Stimulated activated naive CD4-positive, alpha-beta T cell (primary cell): ENCODE data around the gene ALDH1A3.

ENCODE experiments used
- DNase-seq, 6 experiments: peaks; one replicate each; lab custom pipeline; 2025; lab: John Stamatoyannopoulos, UW

ALDH1A3 gene

GRCh38 chr15:100881573-100882336 is 2.1 kb downstream of the ALDH1A3 start:
- DNase-seq, result no peak

GRCh38 chr15:100885116-100885515 is 5.5 kb downstream of the ALDH1A3 start:
- no peak for DNase-seq

- no peak for DNase-seq
These were observed 6.2 kb downstream of the ALDH1A3 start for GRCh38 chr15:100885811-100886210.

GRCh38 chr15:100887211-100887913 is 7.7 kb downstream of the ALDH1A3 start:
- no peak for DNase-seq

GRCh38 chr15:100889385-100890050 is 9.9 kb downstream of the ALDH1A3 start:
- DNase-seq, result no peak

GRCh38 chr15:100890051-100890720 is 10.6 kb downstream of the ALDH1A3 start:
- DNase-seq, result no peak

- no peak for DNase-seq
These were observed 11.2 kb downstream of the ALDH1A3 start for GRCh38 chr15:100890850-100891249.

GRCh38 chr15:100891307-100892012 is 11.8 kb downstream of the ALDH1A3 start:
- DNase-seq, result no peak

- DNase-seq, result no peak
These were observed 12.4 kb downstream of the ALDH1A3 start for GRCh38 chr15:100892013-100892355.

- DNase-seq, result no peak
These were observed 13.8 kb downstream of the ALDH1A3 start for GRCh38 chr15:100893261-100893963.

GRCh38 chr15:100893964-100894295 is 14.3 kb downstream of the ALDH1A3 start:
- no peak for DNase-seq

- DNase-seq, result no peak
These were observed 16.1 kb downstream of the ALDH1A3 start for GRCh38 chr15:100895721-100896120.

GRCh38 chr15:100897221-100898151 is 17.9 kb downstream of the ALDH1A3 start:
- DNase-seq, result no peak

- DNase-seq, result no peak
These were observed 18.5 kb downstream of the ALDH1A3 start for GRCh38 chr15:100898152-100898490.

- DNase-seq, result no peak
These were observed 19.2 kb downstream of the ALDH1A3 start for GRCh38 chr15:100898661-100899462.

GRCh38 chr15:100899601-100900000 is 20.0 kb downstream of the ALDH1A3 start:
- no peak for DNase-seq

- no peak for DNase-seq
These were observed 20.6 kb downstream of the ALDH1A3 start for GRCh38 chr15:100900136-100900794.

- no peak for DNase-seq
These were observed 21.2 kb downstream of the ALDH1A3 start for GRCh38 chr15:100900795-100901169.

- no peak for DNase-seq
These were observed 21.7 kb downstream of the ALDH1A3 start for GRCh38 chr15:100901296-100901695.
